ENCODE results near the gene ZCCHC7. TPM values are rescaled to one million over a fixed set of nuclear protein-coding genes. Genes with fewer than 3 reads are reported as not detected.

The ZCCHC7 gene
- total RNA-seq, 4 donors from 2014 or later = 12.1 to 19.1 (median 15.6) TPM

DNA sequence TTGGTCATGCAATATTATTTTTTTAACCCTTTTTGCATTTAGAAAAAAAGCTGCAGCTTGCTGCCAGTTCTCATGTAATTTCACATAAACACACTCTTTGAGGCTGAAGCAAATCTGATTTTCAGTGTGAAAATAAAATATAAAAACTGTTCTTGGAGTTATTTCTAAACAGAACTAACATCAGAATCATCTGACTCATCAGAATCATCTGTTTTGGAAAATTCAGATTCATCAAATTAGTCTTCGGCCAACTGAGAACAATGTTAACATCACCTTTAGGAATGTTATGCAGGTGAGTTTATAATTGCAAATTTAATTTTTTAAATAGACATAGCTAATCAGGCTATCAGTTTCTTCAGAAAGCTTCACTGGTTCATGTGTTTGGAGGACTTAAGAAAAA lies 45.3 kb downstream of the ZCCHC7 start:
- no peaks in the 10 kb centered on the region for H3K27me3 ChIP-seq
- H3K36me3 ChIP-seq = peaks cover 0 to 27% (median 14%) of the 10 kb centered on the region in 4 donors
- no peak for DNase-seq (ENCODE audit: extremely low spot score)
- intact Hi-C loops (cut with DNase I) = loop anchor here (10.0 kb wide), 1 partner anchor 59 kb away; no protein-coding TSS in a partner anchor
- H3K27ac ChIP-seq (replicated peaks in 1 of 4) = no peak overlapping the region
- no peaks in the 10 kb centered on the region for H3K4me1 ChIP-seq
- H3K4me3 ChIP-seq = no peak overlapping the region
- no peaks in the 10 kb centered on the region for H3K9me3 ChIP-seq
- TF ChIP-seq CTCF (IDR thresholded peaks at IDR 0.05) (no peak), POLR2AphosphoS5 (IDR thresholded peaks at IDR 0.05) (no peak), POLR2A (IDR thresholded peaks at IDR 0.05; ENCODE audit: low read depth) (no peak), EP300 (IDR thresholded peaks at IDR 0.05) (no peak)
- 95% methylated on average over 1 of the region's 1 CpG for WGBS

DNA sequence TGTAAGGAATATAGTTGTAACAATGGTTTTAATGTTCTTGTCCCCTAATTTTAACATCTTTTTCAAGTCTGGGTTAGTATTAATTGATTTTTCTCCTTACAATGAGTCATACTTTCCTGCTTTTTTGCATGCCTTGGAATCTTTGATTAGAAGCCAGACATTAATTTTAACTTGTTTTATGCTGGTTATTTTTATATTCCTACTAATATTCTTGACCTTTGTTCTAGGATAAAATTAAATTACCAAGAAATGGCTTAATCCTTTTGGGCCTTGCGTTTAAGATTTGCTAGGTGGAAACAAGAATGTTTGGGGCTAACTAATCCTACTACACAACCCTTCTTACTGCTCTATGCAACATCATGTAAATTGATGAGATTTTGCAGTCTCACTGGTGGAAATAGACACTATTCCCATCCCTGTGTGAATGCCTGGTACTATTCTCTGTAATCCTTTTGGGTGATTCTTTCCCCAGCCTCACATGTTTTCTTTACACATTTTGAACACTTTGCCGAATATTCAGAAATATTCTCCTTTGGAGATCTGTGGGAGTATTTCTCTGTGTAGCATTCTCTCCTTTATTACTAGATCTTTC lies 47.2 kb downstream of the ZCCHC7 start:
- no peak for DNase-seq (ENCODE audit: extremely low spot score)
- no peaks in the 10 kb centered on the region for H3K4me1 ChIP-seq
- no peaks in the 10 kb centered on the region for H3K9me3 ChIP-seq
- TF ChIP-seq EP300 (IDR thresholded peaks at IDR 0.05) (no peak), POLR2AphosphoS5 (IDR thresholded peaks at IDR 0.05) (no peak), POLR2A (IDR thresholded peaks at IDR 0.05; ENCODE audit: low read depth) (no peak), CTCF (IDR thresholded peaks at IDR 0.05) (no peak)
- H3K27ac ChIP-seq (replicated peaks in 1 of 4) = no peak overlapping the region
- 100% methylated on average over 2 of the region's 2 CpGs for WGBS
- no peaks in the 10 kb centered on the region for H3K27me3 ChIP-seq
- H3K36me3 ChIP-seq = peaks cover 0 to 12% (median 8%) of the 10 kb centered on the region in 4 donors
- no peak overlapping the region for H3K4me3 ChIP-seq
- intact Hi-C loops (cut with DNase I) = loop anchor here (10.0 kb wide), 1 partner anchor 57 kb away; no protein-coding TSS in a partner anchor

GRCh38 chr9:37172557-37172956 lies 52.2 kb downstream of the ZCCHC7 start:
- TF ChIP-seq POLR2AphosphoS5 (IDR thresholded peaks at IDR 0.05) = no peak
- no peak for TF ChIP-seq CTCF (IDR thresholded peaks at IDR 0.05)
- TF ChIP-seq EP300 (IDR thresholded peaks at IDR 0.05) = no peak
- TF ChIP-seq POLR2A (IDR thresholded peaks at IDR 0.05; ENCODE audit: low read depth) = no peak
- DNase-seq (ENCODE audit: extremely low spot score) = no peak
- intact Hi-C loops (cut with DNase I) = no loop called here
- H3K4me3 ChIP-seq = no peak overlapping the region
- H3K27me3 ChIP-seq = no peaks in the 10 kb centered on the region
- no peaks in the 10 kb centered on the region for H3K9me3 ChIP-seq
- no peaks in the 10 kb centered on the region for H3K4me1 ChIP-seq
- peaks cover 0 to 4% (median 0%) of the 10 kb centered on the region in 4 donors for H3K36me3 ChIP-seq
- WGBS = 88% methylated on average over 4 of the region's 4 CpGs
- H3K27ac ChIP-seq (replicated peaks in 1 of 4) = no peak overlapping the region

- WGBS = 60% methylated on average over 2 of the region's 2 CpGs
- intact Hi-C loops (cut with DNase I) = no loop called here
- TF ChIP-seq EP300 (IDR thresholded peaks at IDR 0.05) (no peak), POLR2AphosphoS5 (IDR thresholded peaks at IDR 0.05) (no peak), POLR2A (IDR thresholded peaks at IDR 0.05; ENCODE audit: low read depth) (no peak), CTCF (IDR thresholded peaks at IDR 0.05) (no peak)
Observed at GRCh38 chr9:37174247-37174646, 53.9 kb downstream of the ZCCHC7 start.

GRCh38 chr9:37178742-37179141 lies 58.4 kb downstream of the ZCCHC7 start:
- H3K4me3 ChIP-seq = no peak overlapping the region
- no peak overlapping the region for H3K27ac ChIP-seq (replicated peaks in 1 of 4)
- no peaks in the 10 kb centered on the region for H3K9me3 ChIP-seq
- intact Hi-C loops (cut with DNase I) = no loop called here
- over 99% methylated on average over 2 of the region's 2 CpGs for WGBS
- DNase-seq (ENCODE audit: extremely low spot score) = no peak
- TF ChIP-seq POLR2A (IDR thresholded peaks at IDR 0.05; ENCODE audit: low read depth) (no peak), POLR2AphosphoS5 (IDR thresholded peaks at IDR 0.05) (no peak), EP300 (IDR thresholded peaks at IDR 0.05) (no peak), CTCF (IDR thresholded peaks at IDR 0.05) (no peak)
- H3K36me3 ChIP-seq = no peaks in the 10 kb centered on the region
- H3K27me3 ChIP-seq = no peaks in the 10 kb centered on the region
- no peaks in the 10 kb centered on the region for H3K4me1 ChIP-seq

More at GRCh38 chr9:37174247-37174646, 53.9 kb downstream of the ZCCHC7 start:
- H3K4me3 ChIP-seq = no peak overlapping the region
- no peaks in the 10 kb centered on the region for H3K9me3 ChIP-seq
- H3K27me3 ChIP-seq = no peaks in the 10 kb centered on the region
- no peak overlapping the region for H3K27ac ChIP-seq (replicated peaks in 1 of 4)
- no peaks in the 10 kb centered on the region for H3K4me1 ChIP-seq
- no peak for DNase-seq (ENCODE audit: extremely low spot score)
- H3K36me3 ChIP-seq = no peaks in the 10 kb centered on the region
